ENCODE measurements around the gene RNU1-2. TPM values are rescaled to one million over a fixed set of nuclear protein-coding genes. Genes with fewer than 3 reads are reported as not detected.
"Not testable (repeated sequence)": the region's sequence is repeated elsewhere in the genome, so short reads cannot be mapped to it uniquely, and the experiment has no call there.

Gene RNU1-2
- polyA plus RNA-seq, 3 donors = not detected

- no peak overlapping the region for H3K27ac Mint-ChIP-seq
- intact Hi-C loops (cut with micrococcal nuclease) = no loop called here
Measured at GRCh38 chr1:16882986-16883385, 12.8 kb upstream of the RNU1-2 start.

DNA sequence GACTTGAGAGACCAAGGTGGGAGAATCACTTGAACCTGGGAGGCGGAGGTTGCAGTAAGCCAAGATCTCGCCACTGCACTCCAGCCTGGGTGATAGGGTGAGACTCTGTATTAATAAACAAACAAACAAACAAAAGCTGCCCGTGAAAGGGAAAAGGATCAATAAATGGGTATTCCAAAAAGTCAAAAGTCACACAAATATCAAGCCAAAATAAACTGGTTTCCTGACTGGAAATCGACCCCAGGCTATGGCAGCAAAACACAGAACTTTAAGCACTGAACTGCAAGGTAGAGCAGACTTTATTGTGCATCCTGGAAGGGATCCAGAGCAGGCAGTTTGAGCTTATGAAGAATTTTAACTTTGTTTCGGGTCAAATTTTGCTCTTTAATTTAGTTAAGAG lies 11.3 kb upstream of the RNU1-2 start:
- Histone ChIP-seq H3K4me1 (ENCODE audit: control insufficient read depth in 1 of 2, insufficient read depth in 2 of 2, low read length in 2 of 2) (peaks cover 5 to 10% of the 10 kb centered on the region in 2 donors), H3K27me3 (ENCODE audit: control insufficient read depth in 2 of 2, insufficient read depth in 2 of 2, low read length in 2 of 2) (peaks cover 0 to 11% of the 10 kb centered on the region in 2 donors)
- H2AFZ ChIP-seq (ENCODE audit: insufficient read depth, low read depth, low read length, poor library complexity, severe bottlenecking); H3K36me3 Mint-ChIP-seq; intact Hi-C loops (cut with micrococcal nuclease); H3K9me3 Mint-ChIP-seq; H3K36me3 ChIP-seq (replicated peaks in 1 of 2; ENCODE audit: control insufficient read depth in 1 of 2, insufficient read depth in 2 of 2, low read length in 2 of 2); H3K79me2 ChIP-seq (ENCODE audit: insufficient read depth, low read length); H3K27ac ChIP-seq (ENCODE audit: low read depth in 1 of 2, low read length in 2 of 2); H4K20me1 ChIP-seq (ENCODE audit: insufficient read depth, low read length); H3K9me3 ChIP-seq (replicated peaks in 1 of 2; ENCODE audit: control insufficient read depth in 1 of 2, insufficient read depth in 1 of 2, low read length in 2 of 2); H3K4me2 ChIP-seq (replicated peaks; ENCODE audit: extremely low read depth, low read length, poor library complexity, severe bottlenecking); DNase-seq; H3K4me3 ChIP-seq (replicated peaks in 1 of 3; ENCODE audit: low read depth in 2 of 3, low read length in 3 of 3); H3K9ac ChIP-seq (ENCODE audit: insufficient read depth, low read length, poor library complexity, severe bottlenecking): not testable (repeated sequence)
- Mint-ChIP-seq H3K4me1 (peaks cover 12% of the 10 kb centered on the region), H3K27me3 (ENCODE audit: low read depth in 3 of 3) (peaks cover 17 to 19% (median 18%) of the 10 kb centered on the region in 3 donors), H3K4me3 (peak overlapping the region in 1 of 2 donors; percentile 23), H3K27ac (peak overlapping the region in 1 of 7 donors; percentile 3)
- WGBS (ENCODE audit: insufficient coverage) = 100% methylated on average over 1 of the region's 5 CpGs

More at GRCh38 chr1:16882986-16883385, 12.8 kb upstream of the RNU1-2 start:
- Mint-ChIP-seq H3K4me3 (no peak overlapping the region), H3K27me3 (ENCODE audit: low read depth in 3 of 3) (peaks cover 18 to 26% (median 19%) of the 10 kb centered on the region in 3 donors), H3K36me3 (no peaks in the 10 kb centered on the region), H3K4me1 (no peaks in the 10 kb centered on the region), H3K9me3 (no peaks in the 10 kb centered on the region)
- DNase-seq = no peak
- no peak overlapping the region for H3K4me2 ChIP-seq (replicated peaks; ENCODE audit: extremely low read depth, low read length, poor library complexity, severe bottlenecking)
- no peak overlapping the region for H2AFZ ChIP-seq (ENCODE audit: insufficient read depth, low read depth, low read length, poor library complexity, severe bottlenecking)
- no peaks in the 10 kb centered on the region for H3K9me3 ChIP-seq (replicated peaks in 1 of 2; ENCODE audit: control insufficient read depth in 1 of 2, insufficient read depth in 1 of 2, low read length in 2 of 2)
- H3K27ac ChIP-seq (ENCODE audit: low read depth in 1 of 2, low read length in 2 of 2) = no peak overlapping the region
- 94% methylated on average over 2 of the region's 4 CpGs for WGBS (ENCODE audit: insufficient coverage)
- H3K36me3 ChIP-seq (replicated peaks in 1 of 2; ENCODE audit: control insufficient read depth in 1 of 2, insufficient read depth in 2 of 2, low read length in 2 of 2) = no peaks in the 10 kb centered on the region
- no peak overlapping the region for H3K9ac ChIP-seq (ENCODE audit: insufficient read depth, low read length, poor library complexity, severe bottlenecking)
- TF ChIP-seq CTCF (IDR thresholded peaks at IDR 0.05) = no peak
- no peaks in the 10 kb centered on the region for H3K79me2 ChIP-seq (ENCODE audit: insufficient read depth, low read length)
- no peaks in the 10 kb centered on the region for H3K4me1 ChIP-seq (ENCODE audit: control insufficient read depth in 1 of 2, insufficient read depth in 2 of 2, low read length in 2 of 2)
- peaks cover 0 to 16% of the 10 kb centered on the region in 2 donors for H3K27me3 ChIP-seq (ENCODE audit: control insufficient read depth in 2 of 2, insufficient read depth in 2 of 2, low read length in 2 of 2)
- no peak overlapping the region for H3K4me3 ChIP-seq (replicated peaks in 1 of 3; ENCODE audit: low read depth in 2 of 3, low read length in 3 of 3)
- H4K20me1 ChIP-seq (ENCODE audit: insufficient read depth, low read length) = no peaks in the 10 kb centered on the region

Measured in CD14-positive monocyte (primary cell).